Measurements from ENCODE around the gene GALNT18.

DNA sequence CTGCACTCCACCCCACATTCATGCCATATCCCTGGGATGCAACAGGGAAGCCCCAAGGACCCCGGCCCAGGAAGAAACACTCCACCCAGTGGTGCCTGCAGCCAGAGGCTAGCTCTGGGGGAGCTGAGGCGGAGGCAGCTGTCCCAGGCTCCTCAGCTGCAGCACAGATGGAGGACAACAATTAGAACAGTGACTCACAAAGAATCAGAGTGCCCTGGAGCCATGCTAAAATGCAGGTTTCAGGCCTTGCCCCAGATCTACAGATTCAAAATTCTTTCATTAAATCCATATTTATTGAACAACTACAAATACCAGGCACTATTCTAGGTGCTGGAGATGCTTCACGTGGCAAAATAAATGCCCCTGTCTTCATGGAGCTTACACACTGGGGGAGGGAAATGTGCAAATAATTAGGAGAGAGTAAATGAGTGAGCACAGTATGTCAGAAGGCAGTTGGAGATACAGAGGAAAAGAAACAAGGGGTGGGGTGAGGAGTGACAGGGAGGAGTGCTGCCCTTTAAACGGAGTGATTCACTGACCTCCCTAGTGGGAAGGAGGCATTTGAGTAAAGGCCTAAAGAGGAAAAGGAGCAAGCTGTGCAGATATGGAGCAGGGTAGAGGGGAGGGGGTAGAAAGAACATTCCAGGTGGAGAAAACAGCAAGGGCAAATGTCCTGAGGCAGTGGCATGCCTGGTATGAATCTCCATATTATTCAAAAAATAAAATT lies 195.4 kb downstream of the GALNT18 start:
- TF ChIP-seq POLR2A (IDR thresholded peaks at IDR 0.05) (no peak), CTCF (IDR thresholded peaks at IDR 0.05) (no peak), POLR2AphosphoS5 (IDR thresholded peaks at IDR 0.05; ENCODE audit: insufficient read depth in 1 of 2, low read depth in 1 of 2) (no peak)
